KBM-7 (cell line): ENCODE measurements around the gene AFF3.
"Not testable (repeated sequence)": the region's sequence is repeated elsewhere in the genome, so short reads cannot be mapped to it uniquely, and the experiment has no call there.

Source experiments
- DNase-seq: peaks from one replicate; pipeline ENCODE4 v3.0.0-alpha.2; 2015
- in situ Hi-C: fragments of 300-500 bp; cut with MboI; formaldehyde crosslinking; loops from 2 replicates; pipeline ENCODE4 v1.14.3; 2020; ENCODE audit warnings: low sequenced_read_pairs, low pct_unique_long_range_greater_than_20kb, mixed read lengths

Gene AFF3

DNA sequence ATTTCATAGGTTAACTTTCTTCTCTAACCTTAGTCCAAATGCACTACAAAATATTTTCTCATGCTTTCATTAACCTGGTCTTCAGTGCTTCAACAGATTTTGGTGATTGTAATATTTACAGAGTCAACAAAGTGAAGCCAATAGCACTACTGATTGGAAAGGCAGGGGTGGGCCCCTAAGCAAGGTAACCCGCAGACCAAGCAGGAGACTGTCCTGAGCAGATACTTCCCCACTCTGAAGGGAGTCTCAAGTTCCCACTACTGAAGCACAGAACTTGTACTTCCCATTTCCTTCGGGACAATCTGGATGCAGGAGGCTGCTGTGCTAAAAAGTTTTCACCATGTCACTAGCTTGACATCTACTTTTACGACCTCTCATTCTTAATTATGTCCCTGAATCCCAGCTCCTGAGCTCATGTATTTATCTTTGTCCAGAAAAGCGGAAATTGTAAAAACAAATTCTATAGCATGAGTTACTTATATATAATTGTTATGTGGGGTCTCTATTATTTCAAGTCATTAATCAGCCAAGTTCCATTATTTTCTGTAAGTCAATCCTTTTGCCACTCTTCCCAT lies 341.0 kb downstream of the AFF3 start:
- DNase-seq: no peak
- in situ Hi-C loops: no loop called here

DNA sequence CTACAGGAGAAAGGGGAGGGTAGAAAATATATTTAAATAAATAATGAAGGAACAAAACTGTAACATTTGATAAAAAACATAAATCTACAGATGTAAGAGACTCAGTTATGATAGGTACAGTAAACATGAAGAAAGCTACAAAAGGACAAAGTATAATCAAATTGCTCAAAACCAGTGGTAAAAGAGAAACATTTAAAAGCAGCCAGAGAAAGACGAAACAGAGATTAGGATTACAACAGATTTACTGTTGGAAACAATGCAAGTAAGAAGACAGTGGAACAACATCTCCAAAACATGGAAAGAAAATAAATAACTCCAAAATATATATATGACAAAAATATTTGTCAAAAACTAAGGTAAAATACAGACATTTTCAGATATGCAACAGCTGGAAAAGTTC lies 344.9 kb downstream of the AFF3 start:
- no peak for DNase-seq
- in situ Hi-C loops: no loop called here

DNA sequence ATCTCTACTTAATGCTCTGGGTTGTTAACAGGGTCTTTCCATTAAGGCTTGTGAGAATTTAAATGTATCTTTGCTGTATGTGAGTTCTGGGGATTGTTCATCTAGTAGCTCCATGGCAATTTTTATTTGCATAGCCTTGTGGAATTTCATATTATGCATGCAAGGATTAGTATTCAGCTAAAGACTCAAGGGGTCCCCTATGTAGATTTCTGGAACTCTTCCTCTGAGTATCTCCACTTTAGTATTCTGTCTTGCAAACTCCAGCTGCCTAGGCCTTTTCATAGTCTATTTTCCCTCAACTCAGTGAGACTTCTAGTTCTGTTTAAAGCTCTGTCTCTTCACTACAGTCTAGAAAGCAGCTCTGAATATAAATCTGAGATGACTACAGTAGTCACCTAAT lies 348.0 kb downstream of the AFF3 start:
- in situ Hi-C loops: no loop called here
- DNase-seq: no peak

DNA sequence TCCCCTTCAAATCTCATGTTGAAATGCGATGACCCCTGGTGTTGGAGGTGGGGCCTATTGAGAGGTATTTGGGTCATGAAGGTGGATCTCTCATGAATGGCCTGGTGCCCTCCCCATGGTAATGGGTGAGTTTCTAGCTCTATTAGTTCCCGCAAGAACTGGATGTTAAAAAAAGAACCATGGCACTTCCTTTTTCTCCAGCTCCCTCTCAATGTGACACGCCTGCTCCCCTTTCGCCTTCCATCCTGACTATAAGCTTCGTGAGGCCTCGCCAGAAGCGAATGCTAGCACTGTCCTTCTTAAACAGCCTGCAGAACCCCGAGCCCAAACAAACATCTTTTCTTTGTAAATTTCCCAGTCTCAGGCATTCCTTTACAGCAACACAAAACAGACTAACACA lies 349.4 kb downstream of the AFF3 start:
- DNase-seq: no peak

DNA sequence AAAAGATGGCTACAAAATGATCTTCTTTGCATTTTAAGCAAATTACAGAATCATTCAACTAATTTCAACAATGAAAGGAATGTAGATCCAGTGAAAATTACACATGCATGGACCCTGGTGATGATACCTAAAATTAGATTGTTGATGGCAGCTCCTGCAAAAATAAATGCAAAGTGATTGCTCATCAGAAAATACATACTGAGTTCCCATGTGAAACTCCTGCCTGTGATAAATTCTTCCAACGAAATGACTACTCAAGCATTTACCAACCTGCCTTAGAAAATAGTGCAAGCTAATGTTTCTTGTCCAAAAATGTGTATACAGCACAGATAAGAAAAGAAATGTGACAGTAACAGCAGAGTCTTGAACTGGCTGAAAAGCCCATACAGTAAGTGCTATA lies 352.5 kb downstream of the AFF3 start:
- in situ Hi-C loops: no loop called here
- DNase-seq: no peak

More for the DNA sequence above, 349.4 kb downstream of the AFF3 start:
- in situ Hi-C loops: no loop called here

DNA sequence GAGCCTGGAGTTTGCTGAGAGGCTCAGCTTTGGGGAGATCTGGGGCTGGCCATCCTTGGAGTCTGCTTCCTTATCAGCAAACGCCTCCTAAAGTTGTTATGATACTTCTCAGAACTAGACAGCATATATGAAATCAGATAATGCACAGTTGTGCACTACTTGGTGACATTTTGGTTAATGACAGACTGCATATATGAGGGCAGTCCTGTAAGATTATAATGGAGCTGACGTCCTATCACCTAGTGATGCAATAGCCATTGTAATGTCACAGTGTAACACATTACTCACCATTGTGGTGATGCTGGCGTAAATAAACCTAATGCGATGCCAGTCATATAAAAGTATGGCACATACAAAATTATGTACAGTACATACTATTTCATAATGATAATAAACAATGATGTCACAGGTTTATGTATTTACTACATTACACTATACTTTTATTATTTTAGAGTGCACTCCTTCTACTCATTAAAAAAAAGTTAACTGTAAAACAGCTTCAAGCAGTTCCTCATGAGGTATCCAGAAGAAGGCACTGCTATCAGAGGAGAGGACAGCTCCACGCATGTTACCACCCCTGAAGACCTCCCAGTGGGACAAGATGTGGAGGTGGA lies 354.5 kb downstream of the AFF3 start:
- DNase-seq: no peak
- in situ Hi-C loops: no loop called here

DNA sequence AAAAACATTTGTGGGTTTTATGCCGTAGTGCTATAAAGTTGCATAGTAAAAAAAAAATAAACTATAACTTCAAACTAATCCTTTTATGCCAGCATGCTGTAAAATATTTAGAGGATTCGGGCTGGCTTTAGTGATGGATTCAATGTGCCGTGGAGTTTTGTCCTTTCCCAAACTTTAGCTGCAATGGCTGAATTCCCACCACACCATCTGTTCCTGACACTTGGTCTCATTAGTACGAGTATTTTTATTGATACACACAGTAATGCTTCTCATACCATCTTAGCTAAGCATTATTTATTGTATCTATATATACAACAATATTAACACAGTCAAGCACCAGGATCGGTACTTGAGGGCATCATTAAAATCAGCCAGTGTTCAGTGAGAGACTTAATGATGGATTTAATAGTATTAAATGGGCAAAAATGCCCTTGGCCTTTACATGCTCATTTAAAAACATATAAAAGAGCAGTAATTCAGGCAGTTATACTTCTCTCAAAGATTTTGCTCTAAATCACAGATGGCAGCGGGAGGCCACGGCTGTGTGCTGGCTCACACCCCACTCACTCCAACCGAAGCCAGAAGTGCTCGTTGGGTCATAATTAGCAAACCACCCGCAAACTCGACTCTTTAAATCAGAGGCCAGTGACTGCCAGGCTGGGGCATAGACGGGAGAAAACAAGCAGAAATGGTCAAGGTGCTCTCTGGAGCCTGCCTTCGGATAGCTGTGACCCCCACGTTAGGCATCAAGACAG lies 355.6 kb downstream of the AFF3 start:
- no peak for DNase-seq
- in situ Hi-C loops: no loop called here

DNA sequence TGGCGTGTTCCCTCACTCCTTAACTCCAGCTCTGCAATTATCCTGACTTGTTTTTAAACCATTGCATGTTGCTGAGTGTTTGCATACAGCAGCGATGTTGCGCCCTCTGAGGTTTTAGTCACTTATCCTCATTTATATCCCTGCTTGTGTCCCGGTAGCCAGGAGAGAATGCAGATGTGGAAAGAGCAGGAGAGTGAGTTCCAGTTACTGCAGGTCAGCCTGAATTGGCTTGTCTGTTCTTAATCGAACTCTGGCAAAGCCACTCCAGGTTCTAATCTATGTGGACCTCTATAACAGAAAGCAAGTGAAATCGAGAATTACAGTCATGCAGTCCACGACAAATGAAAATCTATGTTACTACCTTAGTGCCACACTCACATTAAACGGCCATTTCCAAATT lies 357.4 kb downstream of the AFF3 start:
- in situ Hi-C loops: no loop called here

DNA sequence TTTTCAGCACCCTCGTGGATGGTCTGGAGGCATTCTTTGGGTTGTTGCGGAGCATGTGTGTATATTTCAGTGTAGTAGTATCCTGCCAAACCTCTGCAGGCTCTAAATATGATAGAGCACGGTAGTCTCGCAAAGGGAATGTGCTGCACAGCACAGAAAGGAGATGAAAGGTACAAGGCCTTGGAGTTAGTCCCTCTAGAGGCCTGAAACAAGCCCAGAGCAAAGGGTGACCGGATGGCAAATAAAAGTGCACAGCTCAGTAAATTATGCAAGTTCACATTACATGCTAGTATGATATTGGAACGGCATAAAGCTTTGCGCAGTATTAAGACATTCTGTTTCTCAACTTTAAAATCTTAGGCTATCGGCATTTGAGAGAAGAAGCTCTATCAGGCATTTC lies 358.1 kb downstream of the AFF3 start:
- DNase-seq: no peak
- in situ Hi-C loops: no loop called here

More for the DNA sequence above, 357.4 kb downstream of the AFF3 start:
- no peak for DNase-seq

DNA sequence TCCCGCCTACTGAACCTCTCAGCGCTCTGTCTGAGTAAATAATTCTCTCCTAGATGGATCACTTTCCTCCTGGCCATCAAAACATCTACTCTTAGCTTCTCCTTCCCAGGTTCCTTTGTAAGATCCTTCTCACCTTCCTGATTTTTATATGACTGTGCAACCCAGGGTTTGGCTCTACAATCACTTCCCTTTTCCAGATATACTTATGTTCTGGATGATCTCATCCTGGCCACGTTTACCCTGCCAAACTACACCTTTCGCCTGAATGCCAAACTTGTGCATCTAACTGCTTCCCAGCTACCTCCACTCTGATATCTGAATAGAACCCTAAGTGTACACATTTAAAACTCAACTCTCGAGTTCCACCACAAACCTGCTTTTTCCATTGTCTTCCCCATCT lies 362.1 kb downstream of the AFF3 start:
- in situ Hi-C loops: no loop called here
- no peak for DNase-seq

DNA sequence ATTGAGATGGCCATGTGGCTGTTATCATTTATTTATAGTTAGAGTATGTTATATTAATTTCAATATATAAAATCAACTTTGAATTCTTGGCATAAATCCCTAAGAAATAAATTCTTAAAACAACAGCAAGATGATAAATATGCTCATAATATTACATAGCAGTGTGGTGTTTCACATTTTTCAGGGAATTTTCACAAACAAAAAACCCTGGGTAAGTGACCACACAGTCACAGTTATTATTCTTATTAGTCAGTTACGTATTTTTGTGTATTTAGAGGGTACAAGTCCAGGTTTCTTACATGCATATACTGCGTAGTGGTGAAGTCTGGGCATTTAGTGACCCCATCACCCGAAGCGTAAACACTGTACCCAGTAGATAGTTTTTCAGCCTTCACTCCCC lies 363.1 kb downstream of the AFF3 start:
- no peak for DNase-seq
- in situ Hi-C loops: no loop called here

DNA sequence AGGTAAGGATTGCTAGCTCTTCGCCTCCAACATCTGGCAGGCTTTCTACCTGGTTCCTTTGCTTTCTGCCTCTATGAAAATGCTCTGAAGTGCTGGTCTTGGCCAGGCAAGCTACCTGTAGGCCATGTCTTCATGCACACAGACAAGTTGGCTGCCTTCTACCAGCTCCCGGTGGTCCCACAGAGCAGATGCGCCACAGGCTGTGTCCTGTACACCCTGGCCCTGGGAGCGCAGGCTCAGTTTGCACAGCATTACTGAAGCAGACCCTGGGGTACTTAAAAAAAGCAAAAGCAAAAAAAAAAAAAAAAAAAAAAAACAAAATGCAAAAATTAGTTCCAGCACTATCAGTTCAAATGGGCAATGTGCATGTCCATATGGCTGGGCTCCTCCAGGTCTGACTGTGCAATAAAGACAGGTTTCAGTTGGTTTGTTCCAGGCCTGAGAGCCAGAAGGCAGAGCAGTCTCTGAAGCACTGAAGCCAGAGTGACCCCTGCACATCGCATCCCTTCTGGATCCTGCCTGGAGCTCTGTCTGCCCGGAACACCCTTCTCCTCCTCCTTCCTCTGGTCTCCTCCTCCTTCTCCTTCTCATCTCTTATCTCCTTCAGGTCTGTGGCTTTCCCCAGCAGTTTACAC lies 364.6 kb downstream of the AFF3 start:
- in situ Hi-C loops: no loop called here
- no peak for DNase-seq

DNA sequence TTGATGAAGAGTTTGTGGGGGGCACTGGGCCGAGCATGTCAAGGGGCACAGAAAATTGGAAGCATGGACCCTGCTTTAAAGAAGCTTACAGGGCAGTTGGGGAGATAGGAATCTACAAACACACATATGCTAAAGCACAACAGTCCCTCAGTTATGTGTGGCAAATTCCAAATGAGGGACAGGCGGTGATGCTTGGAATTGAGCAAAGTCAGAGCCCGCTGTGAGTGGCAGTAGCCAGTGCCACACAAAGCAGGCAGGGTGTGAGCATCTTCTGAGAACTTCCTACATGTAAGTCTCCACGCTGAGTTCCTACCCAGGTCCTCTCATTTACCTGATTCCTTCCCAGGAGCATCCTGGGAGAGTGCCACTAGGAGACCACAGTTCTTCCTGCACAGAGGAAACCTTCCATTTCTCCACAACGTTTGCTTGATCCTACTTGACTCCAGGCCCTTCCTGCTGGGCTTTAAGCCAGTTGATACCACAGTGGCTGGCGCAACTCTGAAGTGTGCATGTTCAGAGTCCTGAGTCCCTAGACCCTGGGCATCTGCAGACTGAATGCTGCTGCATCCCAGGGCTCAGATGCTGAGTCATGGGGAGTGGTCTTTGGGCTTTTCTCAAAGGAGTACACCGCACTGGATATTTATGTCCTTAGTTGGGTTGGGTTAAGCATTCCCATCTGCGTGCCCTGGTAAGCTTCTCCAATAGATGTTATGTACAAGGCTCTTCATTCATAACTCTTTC lies 365.3 kb downstream of the AFF3 start:
- in situ Hi-C loops: no loop called here
- no peak for DNase-seq

DNA sequence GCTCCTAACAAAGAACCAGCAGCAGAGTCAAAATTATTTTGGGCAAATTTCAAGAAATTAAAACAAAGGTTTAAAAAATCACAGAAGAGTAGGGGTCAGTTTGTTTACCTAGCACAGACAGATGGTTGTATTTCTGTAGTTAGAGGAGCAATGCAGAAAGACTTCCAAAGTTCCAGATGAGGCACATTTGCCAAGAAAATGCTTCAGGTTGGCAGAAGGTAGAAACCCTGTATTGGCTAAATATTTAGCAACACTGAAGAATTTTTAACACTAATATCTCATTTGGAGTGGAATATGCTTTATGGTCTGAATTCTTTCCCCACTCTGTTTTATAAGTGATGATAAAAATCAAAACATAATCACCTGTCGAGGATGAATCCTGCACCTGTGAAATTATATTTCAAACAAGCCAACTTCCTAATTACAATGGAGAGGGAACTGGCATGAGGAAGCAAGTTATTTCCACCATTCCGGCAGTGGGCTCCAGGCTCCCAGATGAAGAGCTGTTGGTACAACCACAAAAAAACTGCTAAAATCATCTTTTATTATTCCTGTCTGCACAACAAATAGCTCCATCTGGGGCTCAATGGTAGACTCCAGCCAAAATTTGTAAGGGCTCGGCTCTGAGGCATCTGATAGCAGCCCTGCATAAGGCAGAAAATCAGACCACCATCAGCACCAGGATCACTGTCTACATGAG lies 366.0 kb downstream of the AFF3 start:
- in situ Hi-C loops: no loop called here
- no peak for DNase-seq

DNA sequence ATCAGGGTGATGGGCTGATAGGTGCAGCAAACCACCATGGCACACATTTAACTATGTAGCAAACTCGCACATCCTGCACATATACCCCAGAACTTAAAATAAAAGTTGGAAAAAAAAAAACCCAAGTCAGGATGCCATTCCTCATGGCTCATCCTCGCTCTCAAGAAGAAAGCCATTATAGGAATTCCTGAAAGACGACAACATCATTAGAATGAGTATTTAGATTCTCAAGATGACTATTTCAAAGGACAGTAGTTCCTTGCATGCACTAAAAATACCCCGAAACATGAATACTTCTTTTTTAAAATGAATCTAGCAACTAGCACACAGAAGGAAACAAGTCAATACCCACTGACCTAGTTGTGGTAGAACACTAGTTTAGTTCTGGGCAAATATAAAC lies 366.8 kb downstream of the AFF3 start:
- in situ Hi-C loops: no loop called here
- DNase-seq: no peak

DNA sequence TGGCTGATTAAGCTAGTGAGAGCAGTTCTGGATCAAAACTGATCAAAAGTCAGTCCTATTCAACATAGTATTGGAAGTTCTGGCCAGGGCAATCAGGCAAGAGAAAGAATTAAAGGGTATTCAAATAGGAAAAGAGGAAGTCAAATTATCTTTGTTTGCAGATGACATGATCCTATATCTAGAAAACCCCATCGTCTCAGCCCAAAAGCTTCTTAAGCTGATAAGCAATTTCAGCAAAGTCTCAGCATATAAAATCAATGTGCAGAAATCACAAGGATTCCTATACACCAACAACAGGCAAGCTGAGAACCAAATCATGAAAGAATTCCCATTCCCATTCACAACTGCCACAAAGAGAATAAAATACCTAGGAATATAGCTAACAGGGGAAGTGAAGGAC lies 368.7 kb downstream of the AFF3 start:
- in situ Hi-C loops, DNase-seq: not testable (repeated sequence)

DNA sequence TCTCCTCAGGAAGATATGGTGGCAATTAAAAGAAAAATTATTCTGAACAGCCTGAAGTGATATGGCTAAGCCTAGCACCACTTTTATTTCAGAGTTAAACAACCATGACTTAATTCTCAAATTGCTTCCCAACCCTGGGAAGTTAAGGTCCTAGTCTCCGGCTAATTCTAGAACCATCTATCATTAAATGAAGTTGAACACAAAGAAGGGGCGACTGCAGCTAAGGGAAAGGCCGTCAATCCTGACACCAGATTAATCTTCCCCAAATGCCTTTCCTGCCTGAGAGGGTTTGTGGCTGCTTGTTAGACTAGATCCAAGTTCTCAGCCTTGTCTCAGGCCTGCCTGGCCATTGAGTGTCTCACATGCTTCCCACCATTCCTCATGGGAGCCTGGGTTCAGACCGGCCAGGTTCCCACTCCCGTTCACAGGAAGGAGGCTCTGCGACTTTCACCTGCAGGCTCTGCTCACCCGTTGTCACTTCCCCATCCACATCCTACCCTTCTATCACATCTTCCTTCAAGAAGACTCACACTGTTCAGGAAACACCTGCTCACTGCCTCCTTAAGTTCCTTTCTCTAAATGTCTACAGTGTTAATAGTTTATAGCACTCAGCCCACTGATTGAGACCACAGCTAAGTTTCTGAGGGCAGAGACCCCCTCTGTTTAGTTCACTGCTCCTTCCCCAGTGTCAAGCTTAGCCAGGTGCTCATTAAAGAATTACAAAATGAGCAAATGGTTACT lies 369.6 kb downstream of the AFF3 start:
- DNase-seq: peak; percentile 24
- in situ Hi-C loops: no loop called here

DNA sequence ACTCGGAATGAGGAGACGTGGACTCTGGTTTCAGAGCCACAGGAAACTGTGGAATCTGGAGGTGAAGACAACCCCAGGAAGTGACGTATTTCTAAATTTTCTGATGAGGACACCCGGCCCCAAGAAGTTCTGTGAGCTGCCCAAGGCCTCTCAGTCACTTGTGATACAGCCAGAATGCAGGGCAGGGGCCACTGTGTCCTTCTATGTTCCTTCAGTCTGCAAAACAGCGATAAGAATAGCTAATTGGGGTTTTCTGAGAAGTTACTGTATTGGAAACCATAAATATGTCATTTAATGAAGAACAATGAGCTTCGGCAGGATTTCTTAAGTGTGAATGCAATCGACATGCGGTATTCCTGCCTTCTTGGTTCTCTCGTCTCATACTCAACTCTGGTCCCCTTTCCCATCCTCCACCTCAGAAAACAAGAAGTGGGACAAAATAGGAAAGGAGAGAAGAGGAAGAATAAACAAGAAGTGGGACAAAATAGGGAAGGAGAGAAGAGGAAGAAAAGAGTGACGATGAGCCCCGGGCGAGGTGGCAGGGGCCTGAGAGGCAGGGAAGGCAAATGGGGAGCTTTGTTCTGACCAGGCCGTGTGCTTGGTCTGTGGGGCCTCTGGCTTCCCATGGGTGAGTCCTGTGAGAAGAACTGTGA lies 370.6 kb downstream of the AFF3 start:
- in situ Hi-C loops: no loop called here
- DNase-seq: peak; percentile 54
